B cell (primary cell): ENCODE results near the gene SPEN. TPM values are rescaled to one million over a fixed set of nuclear protein-coding genes. Genes with fewer than 3 reads are reported as not detected.

Experiments used
- ATAC-seq: fragments of 200-7000 bp; cut with Tn5 transposase; one replicate; pipeline ENCODE4 v1.10.0; 2021; ENCODE audit warnings: low read depth, mild to moderate bottlenecking, moderate number of reproducible peaks, moderate library complexity
- CTCF ChIA-PET: fragments of 350-600 bp; sonication (Branson Sonifier 250); formaldehyde crosslinking; loops from one replicate; lab custom pipeline; 2021; ENCODE audit warnings: antibody characterized with exemption, inconsistent platforms; lab: Charles Lee
- POLR2A ChIA-PET: fragments of 350-600 bp; sonication (Branson Sonifier 250); formaldehyde crosslinking; loops from one replicate; lab custom pipeline; 2021; ENCODE audit warnings: antibody characterized with exemption; lab: Charles Lee
- DNase-seq: peaks from one replicate; pipeline ENCODE4 v3.0.0; 2013
- H2AFZ ChIP-seq: 2 replicates; pipeline ENCODE4 v1.6.1; 2012; ENCODE audit warnings: mild to moderate bottlenecking, low read depth, low read length; ENCODE audit not compliant: insufficient read depth, poor library complexity, severe bottlenecking
- H3K27ac ChIP-seq, 2 donors: 1 replicate in 1 of 2; 2 replicates in 1 of 2; pipeline ENCODE4 v1.5.1; 2012 to 2013; ENCODE audit warnings: low read length in 2 of 2, mild to moderate bottlenecking in 2 of 2, moderate library complexity in 1 of 2
- H3K27me3 ChIP-seq, 4 experiments: fragments of 200-600 bp in 1 of 4; sonication (generic) in 1 of 4; replicated peaks in 1 of 4; 1 replicate in 2 of 4; 2 replicates in 2 of 4; pipeline versions ENCODE4 v1.6.1 to v1.7.0; 2013 to 2016; ENCODE audit warnings: low read length in 3 of 4, mild to moderate bottlenecking in 2 of 4, mixed read lengths in 1 of 4, moderate library complexity in 1 of 4; ENCODE audit not compliant: insufficient read depth in 4 of 4, control insufficient read depth in 3 of 4; ENCODE audit errors: control extremely low read depth in 1 of 4
- H3K36me3 ChIP-seq, 2 experiments: replicated peaks in 1 of 2; 1 replicate in 1 of 2; 2 replicates in 1 of 2; pipeline versions ENCODE4 v1.6.1 to v1.7.1; 2013; ENCODE audit warnings: low read length in 1 of 2; ENCODE audit not compliant: insufficient read depth in 2 of 2, control insufficient read depth in 1 of 2; ENCODE audit errors: control extremely low read depth in 1 of 2, extremely low read depth in 1 of 2
- H3K4me1 ChIP-seq, 2 donors: fragments of 200-600 bp in 1 of 2; sonication (generic) in 1 of 2; 1 replicate in 1 of 2; 2 replicates in 1 of 2; pipeline versions ENCODE4 v1.5.1 to v1.6.1; 2013 to 2017; ENCODE audit warnings: low read length in 2 of 2; ENCODE audit not compliant: control insufficient read depth in 2 of 2, insufficient read depth in 2 of 2
- H3K4me2 ChIP-seq: replicated peaks from 2 replicates; pipeline ENCODE3; 2012; ENCODE audit warnings: mild to moderate bottlenecking, low read depth, low read length; ENCODE audit not compliant: poor library complexity, severe bottlenecking
- H3K4me3 ChIP-seq, 5 experiments: fragments of 200-600 bp in 1 of 5; sonication (generic) in 1 of 5; 1 replicate in 3 of 5; 2 replicates in 2 of 5; pipeline versions ENCODE4 v1.5.1 to v1.7.0; 2011 to 2016; ENCODE audit warnings: low read length in 4 of 5, mild to moderate bottlenecking in 4 of 5, low read depth in 2 of 5, control low read depth in 1 of 5, moderate library complexity in 1 of 5; ENCODE audit not compliant: insufficient read depth in 1 of 5; ENCODE audit errors: control extremely low read depth in 1 of 5, extremely low read depth in 1 of 5
- H3K79me2 ChIP-seq: fragments of 200-600 bp; sonication (generic); one replicate; pipeline ENCODE4 v1.6.0; 2016; ENCODE audit warnings: low read length; ENCODE audit not compliant: control insufficient read depth, insufficient read depth
- H3K9ac ChIP-seq: fragments of 200-600 bp; sonication (generic); 2 replicates; pipeline ENCODE4 v1.6.1; 2017; ENCODE audit warnings: mild to moderate bottlenecking, low read length, moderate library complexity
- H3K9me3 ChIP-seq, 3 donors: one replicate each; pipeline versions ENCODE4 v1.6.1 to v1.7.1; 2013; ENCODE audit warnings: low read length in 2 of 3; ENCODE audit not compliant: control insufficient read depth in 2 of 3, insufficient read depth in 1 of 3; ENCODE audit errors: control extremely low read depth in 1 of 3
- H4K20me1 ChIP-seq: 2 replicates; pipeline ENCODE4 v1.6.0; 2012; ENCODE audit warnings: mild to moderate bottlenecking, low read length; ENCODE audit not compliant: insufficient read depth, control insufficient read depth, poor library complexity, severe bottlenecking
- H3K27ac Mint-ChIP-seq: one replicate; pipeline ENCODE4 v1.8.0; 2021; ENCODE audit warnings: mixed read lengths
- H3K27me3 Mint-ChIP-seq: one replicate; pipeline ENCODE4 v1.8.0; 2021; ENCODE audit warnings: mixed read lengths
- H3K4me1 Mint-ChIP-seq: one replicate; pipeline ENCODE4 v1.8.0; 2021; ENCODE audit warnings: mixed read lengths
- H3K4me3 Mint-ChIP-seq: one replicate; pipeline ENCODE4 v1.8.0; 2021; ENCODE audit warnings: mixed read lengths
- H3K9me3 Mint-ChIP-seq: one replicate; pipeline ENCODE4 v1.8.0; 2022; ENCODE audit warnings: mixed read lengths; ENCODE audit not compliant: insufficient read depth
- CTCF ChIP-seq: fragments of 200-600 bp; IDR thresholded peaks from one replicate; pipeline ENCODE4 v1.8.0; 2022; ENCODE audit warnings: antibody characterized with exemption, mild to moderate bottlenecking
- EZH2 ChIP-seq: IDR thresholded peaks from 2 replicates; pipeline ENCODE4 v1.6.1; 2012; ENCODE audit warnings: borderline replicate concordance, low read depth, mild to moderate bottlenecking, moderate library complexity, low read length; ENCODE audit not compliant: insufficient read depth, poor library complexity, severe bottlenecking
- WGBS: methylation state at CpG from one replicate; pipeline ENCODE4 v1.1.5; 2013; ENCODE audit warnings: missing lambda C conversion rate; ENCODE audit not compliant: insufficient coverage; 5-methylcytosine and 5-hydroxymethylcytosine counted together
- intact Hi-C: fragments of 100-400 bp; cut with micrococcal nuclease; formaldehyde crosslinking; loops from one replicate; pipeline ENCODE4 v1.10.0; 2022
- polyA plus RNA-seq: library from polyadenylated mRNA; depleted of rRNA; stranded (reverse); fragments of >200 nt; gene quantifications from 2 replicates; pipeline ENCODE4 v1.2.3, GENCODE V29; 2012
- total RNA-seq, 2 donors: library from RNA; stranded (reverse); fragments of 120-200 nt in 1 of 2; gene quantifications; 1 replicate in 1 of 2; 2 replicates in 1 of 2; pipeline versions ENCODE4 v1.2.3 to v1.2.4, GENCODE V29; 2013 to 2022

SPEN gene
- total and polyA plus RNA-seq, 2 donors (not counting 1 experiment from before 2014, with no cell fraction given), result 29.1 to 126 TPM

- Histone ChIP-seq H3K4me3 (no peak overlapping the region), H3K9ac (no peak overlapping the region), H3K4me1 (no peaks in the 10 kb centered on the region), H3K27me3 (no peaks in the 10 kb centered on the region), H3K27ac (no peak overlapping the region), H2AFZ (no peak overlapping the region), H3K79me2 (peaks cover 8% of the 10 kb centered on the region), H3K4me2 (no peak overlapping the region), H3K36me3 (peaks cover 0 to 92% of the 10 kb centered on the region in 2 experiments), H4K20me1 (peaks cover 8% of the 10 kb centered on the region), H3K9me3 (no peaks in the 10 kb centered on the region)
- H3K27ac Mint-ChIP-seq, result peak overlapping the region; percentile 15
- ChIA-PET POLR2A (interaction anchor here (0.5 kb wide), 1 partner anchor 108 kb away, joined by 3 read pairs; no protein-coding TSS in a partner anchor), CTCF (interaction anchor here (0.6 to 1.5 kb wide), 3 partner anchors 44 to 140 kb away, joined by 3 to 4 read pairs (median 3); no protein-coding TSS in a partner anchor)
- DNase-seq, result no peak
- no peaks in the 10 kb centered on the region for H3K27me3 Mint-ChIP-seq
- 97% methylated on average over 19 of the region's 19 CpGs for WGBS
- H3K9me3 Mint-ChIP-seq, result no peaks in the 10 kb centered on the region
- TF ChIP-seq EZH2 (no peak), CTCF (no peak)
- no peak for ATAC-seq
- intact Hi-C loops, result no loop called here
- H3K4me3 Mint-ChIP-seq, result no peak overlapping the region
- H3K4me1 Mint-ChIP-seq, result no peaks in the 10 kb centered on the region
These were observed 84.4 kb downstream of the SPEN start for GRCh38 chr1:15931884-15932283.

DNA sequence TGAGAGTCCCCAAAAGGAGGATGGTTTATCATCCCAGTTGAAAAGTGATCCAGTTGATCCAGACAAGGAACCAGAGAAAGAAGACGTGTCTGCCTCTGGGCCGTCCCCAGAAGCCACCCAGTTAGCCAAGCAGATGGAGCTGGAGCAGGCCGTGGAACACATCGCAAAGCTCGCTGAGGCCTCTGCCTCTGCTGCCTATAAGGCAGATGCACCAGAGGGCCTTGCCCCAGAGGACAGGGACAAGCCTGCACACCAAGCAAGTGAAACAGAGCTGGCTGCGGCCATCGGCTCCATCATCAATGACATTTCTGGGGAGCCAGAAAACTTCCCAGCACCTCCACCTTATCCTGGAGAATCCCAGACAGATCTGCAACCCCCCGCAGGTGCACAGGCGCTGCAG, 85.1 kb downstream of the SPEN start:
- Histone ChIP-seq H3K4me2 (no peak overlapping the region), H3K36me3 (peaks cover 0 to 94% of the 10 kb centered on the region in 2 experiments), H2AFZ (no peak overlapping the region), H3K9me3 (no peaks in the 10 kb centered on the region), H4K20me1 (peaks cover 8% of the 10 kb centered on the region), H3K27me3 (no peaks in the 10 kb centered on the region), H3K79me2 (peaks cover 8% of the 10 kb centered on the region), H3K9ac (no peak overlapping the region), H3K27ac (no peak overlapping the region), H3K4me1 (no peaks in the 10 kb centered on the region), H3K4me3 (no peak overlapping the region)
- H3K27me3 Mint-ChIP-seq, result no peaks in the 10 kb centered on the region
- peaks cover 2% of the 10 kb centered on the region for H3K4me1 Mint-ChIP-seq
- ChIA-PET POLR2A (no interaction called here), CTCF (interaction anchor here (0.6 to 1.1 kb wide), 2 partner anchors 45 to 117 kb away, joined by 3 to 4 read pairs; no protein-coding TSS in a partner anchor)
- no peaks in the 10 kb centered on the region for H3K9me3 Mint-ChIP-seq
- no peak for ATAC-seq
- H3K4me3 Mint-ChIP-seq, result no peak overlapping the region
- 100% methylated on average over 8 of the region's 9 CpGs for WGBS
- peak overlapping the region; percentile 26 for H3K27ac Mint-ChIP-seq
- no peak for DNase-seq
- intact Hi-C loops, result no loop called here
- TF ChIP-seq EZH2 (no peak), CTCF (no peak)
